GM18507 (cell line): ENCODE data around the gene MT1A.
A peak's percentile ranks its signal among the peaks of the same experiment; 100 is the strongest.
"Not testable (repeated sequence)": the region's sequence is repeated elsewhere in the genome, so short reads cannot be mapped to it uniquely, and the experiment has no call there.

Source experiments
- DNase-seq: peaks from one replicate; pipeline ENCODE4 v3.0.0; 2011; ENCODE audit warnings: low read depth; ENCODE audit not compliant: insufficient read length; ENCODE audit errors: extremely low spot score
- FAIRE-seq: peaks from 2 replicates; lab custom pipeline; 2011; peaks lifted over from hg19 to GRCh38; lab: Jason Lieb, UNC

The MT1A gene

GRCh38 chr16:56647641-56648431 lies 9.4 kb downstream of the MT1A start:
- DNase-seq (no peak), FAIRE-seq (no peak)

- FAIRE-seq (no peak), DNase-seq (no peak)
Observed at GRCh38 chr16:56649271-56649670, 10.8 kb downstream of the MT1A start.

- no peak for DNase-seq
- FAIRE-seq: no peak
Observed at GRCh38 chr16:56649820-56650219, 11.4 kb downstream of the MT1A start.

- FAIRE-seq: no peak
- DNase-seq: no peak
Observed at GRCh38 chr16:56651586-56651985, 13.1 kb downstream of the MT1A start, which contains the start of gene MT1B. Gene MT1B (plus strand): TSS chr16:56651886. CDS start chr16:56651954, 68 bp downstream.

GRCh38 chr16:56652600-56652999 lies 14.1 kb downstream of the MT1A start:
- DNase-seq (no peak), FAIRE-seq (no peak)

- no peak for FAIRE-seq
- DNase-seq: no peak
Observed at GRCh38 chr16:56653218-56653617, 14.8 kb downstream of the MT1A start.

GRCh38 chr16:56657555-56658326 lies 19.3 kb downstream of the MT1A start, which contains the start of gene MT1F:
Gene MT1F (plus strand): TSS chr16:56657959. CDS start chr16:56658059, 100 bp downstream.
- FAIRE-seq (peak; percentile 60), DNase-seq (peak; percentile 22)

GRCh38 chr16:56658327-56658875 lies 19.9 kb downstream of the MT1A start:
- FAIRE-seq: no peak
- DNase-seq: no peak

GRCh38 chr16:56662357-56663354 lies 24.2 kb downstream of the MT1A start:
- no peak for FAIRE-seq

GRCh38 chr16:56664506-56664905 lies 26.0 kb downstream of the MT1A start:
- FAIRE-seq: no peak

More at GRCh38 chr16:56662357-56663354, 24.2 kb downstream of the MT1A start:
- DNase-seq: no peak

GRCh38 chr16:56665286-56666261 lies 27.1 kb downstream of the MT1A start:
- FAIRE-seq, DNase-seq: not testable (repeated sequence)

More at GRCh38 chr16:56664506-56664905, 26.0 kb downstream of the MT1A start:
- no peak for DNase-seq

GRCh38 chr16:56667581-56668571 lies 29.4 kb downstream of the MT1A start, which contains the start of gene MT1G:
Gene MT1G (minus strand): TSS chr16:56668065. CDS start chr16:56667993, 72 bp downstream.
- DNase-seq: no peak
- no peak for FAIRE-seq

- FAIRE-seq (no peak), DNase-seq (no peak)
Observed at GRCh38 chr16:56669005-56669839, 30.8 kb downstream of the MT1A start, which contains the start of gene MT1H. Gene MT1H (plus strand): TSS chr16:56669814. CDS start chr16:56669885, 71 bp downstream.

- FAIRE-seq (no peak), DNase-seq (no peak)
Observed at GRCh38 chr16:56669840-56670619, 31.6 kb downstream of the MT1A start.

GRCh38 chr16:56670620-56670934 lies 32.1 kb downstream of the MT1A start:
- no peak for FAIRE-seq
- DNase-seq: no peak
